A549 (cell line): Measurements from ENCODE around the gene ARHGEF11. TPM values are rescaled to one million over a fixed set of nuclear protein-coding genes. Genes with fewer than 3 reads are reported as not detected.

Experiments used
- ATAC-seq, 2 experiments: fragments of 200-7000 bp in 1 of 2; fragments of >200 bp in 1 of 2; cut with Nextera tagmentation in 1 of 2; cut with Tn5 transposase in 1 of 2; 3 replicates each; pipeline versions ENCODE4 v1.8.0 to v1.9.1; 2018 to 2020; ENCODE audit warnings: mild to moderate bottlenecking in 1 of 2, moderate library complexity in 1 of 2
- CTCF ChIA-PET: fragments of 300-600 bp; sonication (Branson Sonifier 250); formaldehyde crosslinking; extraction: SDS; loops from one replicate; lab custom pipeline; 2021; ENCODE audit warnings: antibody characterized with exemption, inconsistent platforms; lab: Yijun Ruan, JAX
- POLR2A ChIA-PET: fragments of 350-600 bp; formaldehyde crosslinking; extraction: SDS; loops from one replicate; lab custom pipeline; 2021; ENCODE audit warnings: antibody characterized with exemption, inconsistent platforms; lab: Yijun Ruan, JAX
- DNase-seq, 2 experiments: peaks; one replicate each; pipeline versions ENCODE4 v3.0.0 to v3.0.0-alpha.2; 2011 to 2016; ENCODE audit warnings: low read depth in 1 of 2, low spot score in 1 of 2
- FAIRE-seq: peaks from 2 replicates; lab custom pipeline; 2011; peaks lifted over from hg19 to GRCh38; lab: Jason Lieb, UNC
- H3K27ac ChIP-seq, 2 experiments: fragments of >200 bp; sonication (Bioruptor Twin); formaldehyde crosslinking; 3 replicates each; pipeline ENCODE4 v1.5.1; 2016 to 2017
- H3K4me1 ChIP-seq: fragments of >200 bp; sonication (Bioruptor Twin); formaldehyde crosslinking; 3 replicates; pipeline ENCODE4 v1.6.1; 2016
- H3K4me2 ChIP-seq: fragments of >200 bp; sonication (Bioruptor Twin); formaldehyde crosslinking; 3 replicates; pipeline ENCODE4 v1.6.1; 2016
- H3K4me3 ChIP-seq: fragments of >200 bp; sonication (Bioruptor Twin); formaldehyde crosslinking; 3 replicates; pipeline ENCODE4 v1.5.1; 2016
- H3K9me3 ChIP-seq: fragments of >200 bp; sonication (Bioruptor Twin); formaldehyde crosslinking; 3 replicates; pipeline ENCODE4 v1.6.1; 2016
- ATOH8 ChIP-seq: fragments of 250-450 bp; sonication (Bioruptor Pico); IDR thresholded peaks from 2 replicates; pipeline ENCODE4 v1.5.0; 2020; ENCODE audit warnings: low read depth, mild to moderate bottlenecking, moderate library complexity
- BCL3 ChIP-seq: fragments of >200 bp; sonication (Bioruptor Twin); formaldehyde crosslinking; IDR thresholded peaks from 3 replicates; pipeline ENCODE4 v1.6.1; 2016
- CBX2 ChIP-seq: fragments of 200-600 bp; sonication (generic); IDR thresholded peaks from 2 replicates; pipeline ENCODE4 v1.6.1; 2016; ENCODE audit warnings: low read depth, mild to moderate bottlenecking, borderline replicate concordance
- CEBPB ChIP-seq, 2 experiments: fragments of >200 bp in 1 of 2; sonication (Bioruptor Twin) in 1 of 2; formaldehyde crosslinking in 1 of 2; IDR thresholded peaks; 2 replicates each; pipeline ENCODE4 v1.6.1; 2012 to 2016
- E2F6 ChIP-seq: IDR thresholded peaks from 2 replicates; pipeline ENCODE4 v1.6.1; 2012; ENCODE audit warnings: low read depth, borderline replicate concordance
- GATA3 ChIP-seq: IDR thresholded peaks from 2 replicates; pipeline ENCODE4 v1.6.1; 2012; ENCODE audit warnings: borderline replicate concordance
- HMGXB4 ChIP-seq: fragments of 250-450 bp; sonication (Bioruptor Pico); IDR thresholded peaks from 2 replicates; pipeline ENCODE4 v1.5.0; 2021; ENCODE audit warnings: mild to moderate bottlenecking, moderate library complexity, borderline replicate concordance
- HOXA7 ChIP-seq: fragments of 250-450 bp; sonication (Bioruptor Pico); IDR thresholded peaks from 2 replicates; pipeline ENCODE4 v1.5.0; 2020; ENCODE audit warnings: mild to moderate bottlenecking, moderate library complexity
- JUN ChIP-seq, 2 experiments: fragments of >200 bp; sonication (Bioruptor Twin); formaldehyde crosslinking; IDR thresholded peaks; 2 replicates in 1 of 2; 3 replicates in 1 of 2; pipeline ENCODE4 v1.6.1; 2016 to 2017
- KDM1A ChIP-seq: fragments of 200-600 bp; sonication (generic); IDR thresholded peaks from 2 replicates; pipeline ENCODE4 v1.6.1; 2016; ENCODE audit warnings: low read depth, mild to moderate bottlenecking
- MAX ChIP-seq: IDR thresholded peaks from 2 replicates; pipeline ENCODE4 v1.6.1; 2012
- MAZ ChIP-seq: fragments of 150-350 bp; IDR thresholded peaks from 2 replicates; pipeline ENCODE4 v1.6.1; 2014; ENCODE audit warnings: antibody characterized with exemption, low read depth, low read length, borderline replicate concordance
- MYC ChIP-seq: IDR thresholded peaks from 2 replicates; pipeline ENCODE4 v1.6.1; 2012; ENCODE audit warnings: mild to moderate bottlenecking, inconsistent platforms, low read length, improper control_type of control experiment, borderline replicate concordance
- NR3C1 ChIP-seq: fragments of >200 bp; sonication (Bioruptor Twin); formaldehyde crosslinking; IDR thresholded peaks from 3 replicates; pipeline ENCODE4 v1.6.1; 2017
- PHF8 ChIP-seq: fragments of 200-600 bp; sonication (generic); IDR thresholded peaks from 2 replicates; pipeline ENCODE4 v1.6.1; 2016; ENCODE audit warnings: low read depth, mild to moderate bottlenecking, antibody characterized with exemption, moderate library complexity, borderline replicate concordance
- POLR2A ChIP-seq: IDR thresholded peaks from 2 replicates; pipeline ENCODE4 v1.6.1; 2012; ENCODE audit warnings: mild to moderate bottlenecking, low read length
- RARB ChIP-seq: fragments of 250-450 bp; sonication (Bioruptor Pico); IDR thresholded peaks from 2 replicates; pipeline ENCODE4 v1.8.0; 2021; ENCODE audit warnings: mild to moderate bottlenecking, moderate library complexity
- SMC3 ChIP-seq: fragments of >200 bp; sonication (Bioruptor Twin); formaldehyde crosslinking; IDR thresholded peaks from 3 replicates; pipeline ENCODE4 v1.6.1; 2018; ENCODE audit warnings: inconsistent platforms
- USF2 ChIP-seq: fragments of 450-650 bp; IDR thresholded peaks from 2 replicates; pipeline ENCODE4 v1.6.1; 2014; ENCODE audit warnings: antibody characterized with exemption
- ZFP36 ChIP-seq: fragments of 450-650 bp; IDR thresholded peaks from 2 replicates; pipeline ENCODE4 v1.6.1; 2014; ENCODE audit warnings: borderline replicate concordance; ENCODE audit not compliant: partially characterized antibody
- ZSCAN20 ChIP-seq: fragments of 250-450 bp; sonication (Bioruptor Pico); IDR thresholded peaks from 2 replicates; pipeline ENCODE4 v1.8.0; 2022; ENCODE audit warnings: mild to moderate bottlenecking, moderate library complexity
- WGBS: methylation state at CpG from one replicate; pipeline ENCODE4 v1.1.6; 2017; ENCODE audit errors: missing lambda C conversion rate; 5-methylcytosine and 5-hydroxymethylcytosine counted together
- polyA minus RNA-seq: library from RNA; depleted of rRNA, polyadenylated mRNA; stranded (reverse); fragments of >200 nt; gene quantifications from 2 replicates; pipeline ENCODE4 v1.2.3, GENCODE V29; 2011; rRNA and poly(A)+ RNA removed
- polyA plus RNA-seq, 4 experiments: library from polyadenylated mRNA; depleted of rRNA in 3 of 4; stranded (reverse); fragments of >200 nt; fragmentation: RNase III in 1 of 4; extraction: RNeasy Plus Mini Kit Qiagen cat#74134 plus additional on column Dnase treatment in 1 of 4; gene quantifications; 2 replicates in 3 of 4; 3 replicates in 1 of 4; pipeline ENCODE4 v1.2.3, GENCODE V29; 2011 to 2017

Gene ARHGEF11, protein sequence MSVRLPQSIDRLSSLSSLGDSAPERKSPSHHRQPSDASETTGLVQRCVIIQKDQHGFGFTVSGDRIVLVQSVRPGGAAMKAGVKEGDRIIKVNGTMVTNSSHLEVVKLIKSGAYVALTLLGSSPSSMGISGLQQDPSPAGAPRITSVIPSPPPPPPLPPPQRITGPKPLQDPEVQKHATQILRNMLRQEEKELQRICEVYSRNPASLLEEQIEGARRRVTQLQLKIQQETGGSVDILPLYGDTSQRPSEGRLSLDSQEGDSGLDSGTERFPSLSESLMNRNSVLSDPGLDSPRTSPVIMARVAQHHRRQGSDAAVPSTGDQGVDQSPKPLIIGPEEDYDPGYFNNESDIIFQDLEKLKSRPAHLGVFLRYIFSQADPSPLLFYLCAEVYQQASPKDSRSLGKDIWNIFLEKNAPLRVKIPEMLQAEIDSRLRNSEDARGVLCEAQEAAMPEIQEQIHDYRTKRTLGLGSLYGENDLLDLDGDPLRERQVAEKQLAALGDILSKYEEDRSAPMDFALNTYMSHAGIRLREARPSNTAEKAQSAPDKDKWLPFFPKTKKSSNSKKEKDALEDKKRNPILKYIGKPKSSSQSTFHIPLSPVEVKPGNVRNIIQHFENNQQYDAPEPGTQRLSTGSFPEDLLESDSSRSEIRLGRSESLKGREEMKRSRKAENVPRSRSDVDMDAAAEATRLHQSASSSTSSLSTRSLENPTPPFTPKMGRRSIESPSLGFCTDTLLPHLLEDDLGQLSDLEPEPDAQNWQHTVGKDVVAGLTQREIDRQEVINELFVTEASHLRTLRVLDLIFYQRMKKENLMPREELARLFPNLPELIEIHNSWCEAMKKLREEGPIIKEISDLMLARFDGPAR (N-terminal part only)
- 17.1 and 21.3 TPM in 2 replicates for polyA plus RNA-seq (2011; rRNA removed)
- 18.5 and 24.8 TPM in 2 replicates for polyA plus RNA-seq (2012; cell fraction: cytosol; rRNA removed)
- 42.8 and 49.3 TPM in 2 replicates for polyA plus RNA-seq (2012; cell fraction: nucleus; rRNA removed)
- 13.7 to 15.7 TPM (median 14.9 TPM) in 3 replicates for polyA plus RNA-seq (2017; fragmentation: RNase III; extraction: RNeasy Plus Mini Kit Qiagen cat#74134 plus additional on column Dnase treatment)
- polyA minus RNA-seq = 39.5 and 45.8 TPM in 2 replicates

GRCh38 chr1:157045250-157046218 lies at the start of gene ARHGEF11:
Gene ARHGEF11, minus strand, starts transcription at chr1:157045742. Its CDS starts 1,412 bp downstream, at chr1:157044330.
- WGBS = under 1% methylated on average over 24 of the region's 120 CpGs
- POLR2A ChIA-PET = interaction anchor here (0.6 to 1.2 kb wide), 5 partner anchors 11 to 112 kb away, joined by 3 read pairs; no protein-coding TSS in a partner anchor

DNA sequence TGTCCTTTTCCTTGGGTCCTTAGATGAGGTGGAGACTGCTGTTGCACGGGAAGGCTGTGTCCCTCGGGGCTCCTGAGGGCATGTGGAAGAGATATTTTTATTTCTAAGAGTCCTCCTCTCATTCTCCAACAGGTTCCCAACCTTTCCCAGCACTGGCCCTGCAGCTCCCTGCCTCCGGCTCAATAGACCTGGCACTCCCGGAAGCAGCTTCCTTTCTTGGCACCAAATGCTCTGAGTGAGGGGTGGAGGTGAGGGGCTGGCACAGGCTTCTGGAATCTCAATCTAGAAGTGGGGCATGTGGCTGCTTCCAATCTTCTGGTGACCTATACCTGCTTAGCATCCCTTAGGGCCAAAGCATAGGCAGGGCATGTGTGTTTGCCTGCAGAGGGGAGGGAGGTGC lies 49.5 kb upstream of the ARHGEF11 start:
- no peak overlapping the region for H3K4me2 ChIP-seq
- H3K4me1 ChIP-seq = no peaks in the 10 kb centered on the region
- no peak for FAIRE-seq
- no peaks in the 10 kb centered on the region for H3K9me3 ChIP-seq
- no peak for ATAC-seq
- no peak for DNase-seq
- WGBS = 74% methylated on average over 4 of the region's 4 CpGs
- no peak overlapping the region for H3K4me3 ChIP-seq
- ChIA-PET CTCF (interaction anchor here (1.3 to 5.5 kb wide), 4 partner anchors 14 to 65 kb away, joined by 4 to 40 read pairs (median 5); no protein-coding TSS in a partner anchor), POLR2A (no interaction called here)
- H3K27ac ChIP-seq = no peak overlapping the region
- TF ChIP-seq JUN (IDR thresholded peaks at IDR 0.05) = no peak
- no peak for TF ChIP-seq RARB (CRISPR knock-in tag)
- no peak for TF ChIP-seq ZSCAN20 (CRISPR knock-in tag)
- no peak for TF ChIP-seq E2F6
- TF ChIP-seq CEBPB (IDR thresholded peaks at IDR 0.05) = no peak
- no peak for TF ChIP-seq HMGXB4 (CRISPR knock-in tag)
- TF ChIP-seq MAZ = no peak
- TF ChIP-seq SMC3 = no peak
- no peak for TF ChIP-seq CBX2
- no peak for TF ChIP-seq PHF8
- no peak for TF ChIP-seq BCL3
- TF ChIP-seq ATOH8 (CRISPR knock-in tag) = no peak
- TF ChIP-seq NR3C1 = no peak

More at GRCh38 chr1:157045250-157046218, at the start of gene ARHGEF11:
- CTCF ChIA-PET = no interaction called here
- FAIRE-seq (no peak), DNase-seq (peak; percentile 69 to 88), ATAC-seq (peak; percentile 95 to 97)
- Histone ChIP-seq H3K4me2 (peak within 1 kb of the TSS; percentile 97), H3K4me1 (peaks cover 34% of the 10 kb centered on the region), H3K4me3 (peak within 1 kb of the TSS; percentile 57), H3K9me3 (no peaks in the 10 kb centered on the region), H3K27ac (peak within 1 kb of the TSS; percentile 87 to 94)
- TF ChIP-seq MYC (0 out of 2 replicates have a peak, but pooled peaks have one; percentile 29), BCL3 (peak; percentile 91), ZFP36 (no peak), POLR2A (peak; percentile 89), ZSCAN20 (CRISPR knock-in tag) (no peak), MAX (peak; percentile 69), KDM1A (no peak), GATA3 (no peak), JUN (IDR thresholded peaks at IDR 0.05) (peak; percentile 81 to 90), USF2 (no peak), PHF8 (peak; percentile 53), HOXA7 (no peak)
